GM19351 (cell line): ENCODE results near the gene LCN12.

ENCODE experiments used
- ATAC-seq: cut with Tn5 transposase; IDR thresholded peaks from one replicate; pipeline ENCODE4 v1.9.1; 2021; ENCODE audit warnings: mild to moderate bottlenecking, moderate library complexity; ENCODE audit not compliant: unreplicated experiment

Gene LCN12

DNA sequence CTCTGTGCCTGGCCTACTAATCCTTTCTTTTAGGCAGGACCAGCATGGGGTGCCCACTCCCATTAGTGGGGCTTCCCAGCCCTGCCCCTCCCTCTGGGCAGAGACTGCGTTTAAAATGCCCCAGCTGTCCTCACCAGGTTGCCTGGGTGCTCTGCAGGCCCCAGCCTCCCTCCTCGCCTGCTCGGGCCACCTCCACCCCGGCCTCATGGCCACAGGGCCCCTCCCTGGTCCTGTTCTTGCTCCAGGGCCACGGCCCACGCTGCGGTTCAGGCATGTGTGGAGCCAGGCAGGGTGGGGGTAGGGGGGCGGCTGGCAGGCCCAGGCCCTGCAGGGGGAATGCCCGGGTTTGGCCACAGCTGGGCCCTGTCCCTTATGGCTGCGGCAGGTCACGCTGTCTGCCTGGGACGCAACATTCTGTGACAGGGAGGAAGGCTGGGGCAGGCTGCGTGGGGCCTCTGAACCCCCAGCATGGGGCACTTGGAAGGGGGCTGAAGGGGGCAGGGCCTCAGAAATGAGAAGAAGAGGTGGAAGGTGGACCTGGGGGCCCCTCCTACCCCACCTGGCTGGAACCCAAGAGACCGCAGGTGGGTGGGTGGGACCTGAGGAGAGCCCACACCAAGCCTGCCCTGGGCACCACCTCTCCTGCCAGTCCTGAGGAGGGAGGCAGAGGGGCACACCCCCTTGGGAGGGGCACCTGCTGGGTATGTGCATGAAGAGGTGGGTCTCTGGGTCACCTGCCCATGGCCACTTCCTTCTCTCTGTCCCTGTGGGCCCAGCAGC, at the start of gene LCN12:
LCN12 (plus strand) TSS at position 733 of the 780 bp plus-strand sequence. CDS start 55 bp downstream, outside the sequence.
- ATAC-seq, result no peak

DNA sequence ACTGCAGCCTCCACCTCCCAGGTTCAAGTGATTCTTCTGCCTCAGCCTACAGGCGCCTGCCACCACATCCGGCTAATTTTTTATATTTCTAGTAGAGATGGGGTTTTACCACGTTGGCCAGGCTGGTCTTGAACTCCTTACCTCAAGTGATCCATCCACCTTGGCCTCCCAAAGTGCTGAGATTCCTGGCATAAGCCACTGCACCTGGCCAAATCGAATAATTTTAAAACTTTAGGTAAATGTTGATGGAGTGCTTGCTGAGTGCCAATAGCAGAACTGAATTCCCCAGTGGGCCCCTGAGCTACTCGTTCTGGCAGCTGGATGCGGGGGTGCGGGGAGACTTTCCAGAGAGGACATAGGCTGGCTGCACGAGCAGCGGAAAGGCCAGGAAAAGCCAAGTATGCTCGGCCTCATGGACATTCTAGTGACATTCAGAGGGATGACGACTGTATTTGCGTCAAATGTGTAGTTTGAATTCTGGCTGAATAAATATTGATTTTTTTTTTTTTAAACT, 49.0 kb upstream of the LCN12 start:
- ATAC-seq, result no peak

DNA sequence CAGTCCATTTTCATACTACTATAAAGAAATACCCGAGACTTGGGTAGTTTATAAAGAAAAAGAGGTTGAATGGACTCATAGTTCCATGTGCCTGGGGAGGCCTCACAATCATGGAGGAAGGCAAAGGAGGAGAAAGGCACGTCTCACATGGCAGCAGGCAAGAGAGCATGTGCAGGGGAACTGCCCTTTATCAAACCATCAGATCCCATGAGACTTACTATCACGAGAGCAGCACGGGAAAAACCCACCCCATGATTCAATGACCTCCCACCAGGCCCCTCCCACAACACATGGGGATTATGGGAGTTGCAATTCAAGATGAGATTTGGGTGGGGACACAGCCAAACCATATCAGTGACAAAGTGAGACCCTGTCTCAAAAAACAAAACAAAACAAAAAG, 45.8 kb upstream of the LCN12 start:
- no peak for ATAC-seq

DNA sequence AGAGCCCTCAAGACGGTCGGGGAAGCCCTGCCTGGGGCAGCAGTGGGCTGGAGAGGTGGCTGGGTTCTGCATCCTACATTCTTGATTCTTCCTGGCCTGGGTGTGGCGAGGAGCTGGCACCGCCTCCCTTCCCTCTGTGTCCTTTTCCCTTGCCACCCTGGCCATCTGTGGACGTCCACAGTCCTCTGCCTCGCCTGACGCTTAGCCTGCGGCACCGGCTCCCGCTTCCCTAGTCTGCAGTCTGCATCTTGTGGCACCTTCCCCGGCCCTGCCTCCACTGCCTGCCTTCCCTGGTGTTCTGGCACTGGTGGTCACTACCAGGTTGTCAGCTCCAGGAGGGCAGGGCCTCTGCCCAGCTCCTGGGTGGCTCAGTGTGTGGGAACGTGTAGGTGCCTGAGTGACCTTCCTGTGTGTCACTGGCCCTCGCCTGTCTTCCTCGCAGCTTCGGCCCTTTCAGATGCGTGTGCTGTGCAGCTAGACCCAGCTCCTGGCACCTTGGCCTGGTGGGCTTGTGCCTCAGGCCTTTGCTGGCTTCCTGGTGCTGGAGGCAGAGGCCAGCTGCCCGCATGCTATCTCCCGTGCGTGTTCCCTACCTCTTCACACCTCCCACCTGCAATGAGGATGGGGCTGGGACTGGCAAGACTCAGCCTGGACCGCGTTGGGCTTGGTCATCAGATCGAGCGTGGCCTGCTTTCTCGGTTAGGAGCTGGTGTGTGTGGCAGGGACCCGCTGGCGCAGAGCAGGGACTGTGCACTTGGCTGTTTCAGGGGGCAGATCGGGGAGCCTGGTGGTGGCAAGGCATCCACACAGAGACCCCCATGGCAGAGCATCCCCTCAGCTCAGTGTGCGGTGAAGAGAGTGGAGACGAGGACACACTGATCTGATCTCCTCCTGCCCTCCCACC, 44.8 kb upstream of the LCN12 start:
- no peak for ATAC-seq

DNA sequence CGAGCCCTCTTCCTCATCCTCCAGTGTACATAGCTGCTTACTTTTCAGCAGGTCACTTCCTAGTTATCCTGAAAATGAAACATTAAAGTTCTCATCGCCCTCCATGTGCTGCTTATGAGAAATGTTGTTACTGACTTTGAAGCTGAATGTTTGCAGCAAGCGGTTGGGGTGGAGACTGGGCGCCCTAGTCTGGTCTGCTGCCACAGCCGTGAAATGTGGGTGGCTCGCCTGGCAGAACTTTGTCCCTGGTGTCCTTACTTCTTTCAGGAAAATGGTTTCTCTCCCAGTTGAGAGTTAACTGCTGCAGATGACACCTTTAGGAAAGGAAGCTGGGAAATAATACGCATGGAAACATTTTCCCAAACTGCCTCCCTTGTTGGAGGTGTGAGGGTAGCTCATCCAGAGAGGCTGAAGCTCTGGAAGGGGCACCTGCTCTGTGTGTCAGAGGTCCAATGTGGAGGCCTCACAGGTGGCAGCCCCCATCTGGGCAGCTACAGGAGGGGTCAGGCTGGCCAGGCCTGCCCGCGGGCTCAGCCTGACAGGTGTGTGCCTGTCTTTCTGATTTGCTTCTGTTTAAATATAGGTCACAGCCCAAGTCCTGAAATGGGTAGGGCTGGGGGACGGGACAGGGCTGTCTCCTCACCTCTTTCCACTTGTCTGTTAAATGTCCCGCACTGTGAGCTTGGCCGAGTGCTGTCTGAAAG, 41.7 kb upstream of the LCN12 start:
- ATAC-seq, result no peak

DNA sequence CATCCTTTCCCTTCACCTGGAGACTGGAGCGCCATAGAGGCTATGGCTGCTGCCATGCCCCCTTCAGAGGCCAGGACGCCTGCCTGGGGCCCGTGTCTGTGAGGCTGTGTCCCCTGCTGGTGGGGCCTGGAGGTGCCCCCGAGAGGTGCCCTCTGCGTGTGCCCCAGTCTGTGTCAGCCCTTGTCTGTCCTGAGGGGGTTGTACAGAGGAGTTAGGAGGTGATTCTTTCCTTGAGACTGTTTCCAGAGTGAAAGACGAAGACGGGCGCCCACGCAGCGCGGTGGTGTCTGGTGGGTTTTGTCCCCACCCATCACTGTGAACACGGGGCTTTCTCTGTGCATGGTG, 41.2 kb upstream of the LCN12 start:
- ATAC-seq, result no peak

DNA sequence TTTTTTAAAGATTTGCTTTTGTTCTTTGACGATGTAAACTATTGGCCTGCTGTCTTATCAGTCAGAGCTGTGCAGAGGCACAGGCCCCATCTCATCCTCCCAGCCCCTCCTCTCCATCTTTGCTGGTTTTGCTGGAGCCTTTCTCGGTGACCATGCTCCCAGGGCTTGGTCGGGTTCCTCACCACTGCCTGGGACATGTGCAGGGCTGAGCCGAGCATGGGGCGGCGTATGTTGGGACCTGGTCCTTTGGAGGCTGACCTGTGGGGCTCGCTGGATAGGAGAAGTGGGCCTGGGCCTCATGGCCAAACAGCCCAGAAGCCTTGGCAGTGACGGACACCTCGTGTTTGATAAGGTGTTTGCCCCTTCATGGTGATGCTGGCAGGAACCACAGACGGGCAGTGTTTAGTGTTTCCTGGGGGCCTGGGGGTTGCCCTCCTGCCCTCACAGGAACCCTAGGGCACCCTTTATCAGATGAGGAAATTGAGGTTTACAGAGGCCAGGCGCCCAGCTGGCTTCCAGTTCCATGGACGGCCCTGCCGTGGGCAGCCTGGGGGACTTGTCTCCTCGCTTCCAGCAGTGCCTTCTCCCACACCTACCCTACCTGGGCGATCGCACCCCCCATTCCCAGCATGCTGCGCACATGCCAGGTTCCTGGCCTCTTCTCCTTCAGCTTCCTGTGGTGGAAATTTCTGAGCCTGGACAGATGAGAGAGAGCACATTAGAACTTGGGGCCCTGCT, 38.2 kb upstream of the LCN12 start:
- no peak for ATAC-seq

DNA sequence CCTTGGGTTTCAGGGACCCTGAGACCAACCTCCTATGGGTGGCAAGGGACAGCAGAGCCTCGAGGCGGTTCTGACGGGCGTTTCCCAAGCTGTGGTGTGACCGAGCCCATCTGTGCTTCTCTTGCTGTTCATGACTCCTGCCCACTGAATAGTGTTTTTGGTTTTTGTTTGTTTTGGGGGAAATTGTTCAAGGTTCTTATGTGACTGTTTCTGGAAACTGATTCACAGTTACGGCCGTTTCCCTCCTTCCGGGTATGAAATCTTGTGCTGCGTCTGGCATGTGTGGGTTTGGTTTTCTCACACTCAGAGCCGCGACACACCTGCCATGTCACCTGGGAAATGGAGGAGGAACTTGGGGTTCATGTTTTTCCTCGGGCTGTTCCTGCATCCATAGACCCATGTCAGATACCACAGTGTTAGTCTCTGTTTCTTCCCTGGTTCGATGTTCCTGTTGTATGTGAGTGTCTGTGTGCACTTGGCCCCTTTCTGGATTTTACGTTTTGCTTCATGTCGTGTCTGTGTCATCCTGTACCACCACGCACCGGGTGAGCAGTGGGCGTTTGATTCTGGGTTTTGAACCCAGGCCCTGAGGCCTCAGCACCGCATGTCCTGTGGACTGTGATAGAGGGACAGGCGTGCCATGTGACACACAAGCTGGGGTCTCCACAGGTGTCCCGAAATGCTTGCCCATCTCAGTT, 36.3 kb upstream of the LCN12 start:
- no peak for ATAC-seq

DNA sequence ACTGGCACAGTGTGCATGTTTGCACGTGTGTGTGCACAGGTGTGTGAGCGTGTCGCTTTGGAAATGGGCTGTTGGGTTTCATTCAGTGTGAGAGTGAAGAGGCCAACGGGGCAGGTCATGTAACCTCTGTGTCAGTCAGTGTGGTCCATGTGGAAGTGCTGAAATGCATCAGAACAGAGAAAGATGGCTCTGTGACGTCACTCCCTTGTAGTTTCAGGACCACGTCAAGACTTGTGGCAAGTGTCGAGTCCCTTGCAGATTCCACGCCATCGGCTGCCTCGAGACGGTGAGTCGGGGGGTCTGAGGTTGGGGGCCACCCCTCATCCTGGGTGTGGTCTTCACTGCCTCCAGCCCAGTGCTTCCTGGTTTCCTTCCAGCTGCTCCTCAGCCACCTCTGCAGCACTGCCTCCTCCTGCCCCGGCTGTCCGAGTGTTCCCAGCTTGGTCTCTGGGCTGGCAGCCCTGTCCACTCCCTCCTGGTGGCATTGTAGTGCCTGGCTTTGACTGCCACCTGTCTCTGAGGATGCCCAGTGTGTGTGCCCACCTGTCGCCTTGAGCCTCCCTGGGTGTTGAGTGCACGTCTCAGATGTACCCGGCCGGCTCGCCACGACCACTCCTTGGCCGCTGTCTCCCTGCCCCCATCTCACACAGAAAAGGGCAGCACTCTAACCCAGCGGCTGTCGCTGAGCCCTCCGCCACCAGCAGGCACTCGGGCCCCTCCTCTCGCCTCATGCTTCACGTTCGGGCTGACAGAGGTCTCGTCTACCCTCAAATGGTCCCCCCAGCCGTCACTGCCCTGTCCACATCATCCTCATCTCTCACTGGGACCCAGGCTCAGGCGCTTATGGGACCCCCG, 35.5 kb upstream of the LCN12 start:
- ATAC-seq, result no peak

DNA sequence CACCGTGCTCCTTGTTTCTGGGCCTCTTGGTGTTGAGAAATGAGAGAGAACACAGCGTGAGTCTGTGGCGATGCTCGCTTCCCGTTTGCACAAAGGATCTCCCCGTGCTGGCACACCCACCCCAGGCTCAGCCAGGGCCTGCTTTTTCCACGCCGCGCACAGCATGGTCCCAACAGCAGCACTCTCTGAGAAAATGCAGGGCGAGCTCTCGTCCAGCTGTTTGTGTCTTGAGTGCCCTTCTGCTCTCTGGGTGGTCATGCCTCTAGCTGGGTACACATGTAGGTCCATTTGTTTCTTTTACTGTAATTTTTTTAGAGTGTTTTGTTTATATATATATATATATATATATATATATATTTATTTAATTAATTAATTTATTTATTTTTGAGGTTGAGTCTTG, 34.2 kb upstream of the LCN12 start:
- ATAC-seq, result no peak

- ATAC-seq, result no peak
Observed at GRCh38 chr9:136920069-136920468, 32.0 kb upstream of the LCN12 start.

DNA sequence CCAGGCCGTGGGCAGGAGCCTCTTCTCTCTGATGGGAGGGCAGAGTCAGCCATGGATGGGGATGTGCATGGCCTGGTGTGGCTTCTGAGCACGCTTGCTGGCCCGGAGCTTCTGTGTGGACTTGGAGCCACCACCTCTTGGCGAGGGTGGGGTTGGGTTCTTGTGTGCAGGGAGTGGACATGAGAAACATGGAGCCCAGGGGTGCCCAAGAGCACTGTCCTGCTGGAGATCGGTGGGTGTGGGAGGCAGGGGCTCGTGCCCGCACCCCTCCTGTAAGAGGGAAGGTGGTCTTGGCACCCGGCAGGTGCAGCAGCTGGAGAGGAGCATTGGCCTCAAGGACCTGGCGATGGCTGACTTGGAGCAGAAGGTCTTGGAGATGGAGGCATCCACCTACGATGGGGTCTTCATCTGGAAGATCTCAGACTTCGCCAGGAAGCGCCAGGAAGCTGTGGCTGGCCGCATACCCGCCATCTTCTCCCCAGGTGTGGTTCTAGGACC, 31.3 kb upstream of the LCN12 start:
- ATAC-seq, result no peak

- ATAC-seq, result no peak
Observed at GRCh38 chr9:136921307-136921706, 30.8 kb upstream of the LCN12 start.

GRCh38 chr9:136921718-136922117, 30.4 kb upstream of the LCN12 start:
- no peak for ATAC-seq

DNA sequence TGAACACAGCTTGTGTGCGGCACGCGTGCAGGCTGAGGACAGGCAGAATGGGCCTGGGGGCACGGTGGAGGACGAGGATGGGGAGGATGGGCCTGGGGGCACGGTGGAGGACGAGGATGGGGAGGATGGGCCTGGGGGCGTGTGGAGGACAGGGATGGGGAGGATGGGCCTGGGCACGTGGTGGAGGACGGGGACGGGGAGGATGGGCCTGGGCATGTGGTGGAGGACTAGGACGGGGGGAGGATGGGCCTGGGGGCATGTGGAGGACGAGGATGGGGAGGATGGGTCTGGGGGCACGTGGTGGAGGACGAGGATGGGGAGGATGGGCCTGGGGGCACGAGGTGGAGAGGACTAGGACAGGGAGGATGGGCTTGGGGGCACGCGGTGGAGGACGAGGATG, 29.5 kb upstream of the LCN12 start:
- no peak for ATAC-seq

DNA sequence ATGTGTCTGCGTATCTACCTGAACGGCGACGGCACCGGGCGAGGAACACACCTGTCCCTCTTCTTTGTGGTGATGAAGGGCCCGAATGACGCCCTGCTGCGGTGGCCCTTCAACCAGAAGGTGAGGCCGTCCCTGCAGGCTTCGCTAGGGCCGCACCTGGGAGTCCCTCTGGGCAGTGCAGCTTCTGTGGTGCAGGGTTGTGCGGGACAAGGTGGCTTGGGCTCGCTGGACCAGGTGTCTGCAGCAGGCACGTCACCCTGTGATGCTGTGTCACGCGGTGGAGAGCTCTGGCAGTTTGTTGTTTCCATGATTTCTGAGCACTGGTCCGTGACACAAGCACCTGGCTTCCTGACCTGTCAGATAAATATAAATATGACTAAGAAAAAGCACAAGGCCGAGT, 28.2 kb upstream of the LCN12 start:
- no peak for ATAC-seq

DNA sequence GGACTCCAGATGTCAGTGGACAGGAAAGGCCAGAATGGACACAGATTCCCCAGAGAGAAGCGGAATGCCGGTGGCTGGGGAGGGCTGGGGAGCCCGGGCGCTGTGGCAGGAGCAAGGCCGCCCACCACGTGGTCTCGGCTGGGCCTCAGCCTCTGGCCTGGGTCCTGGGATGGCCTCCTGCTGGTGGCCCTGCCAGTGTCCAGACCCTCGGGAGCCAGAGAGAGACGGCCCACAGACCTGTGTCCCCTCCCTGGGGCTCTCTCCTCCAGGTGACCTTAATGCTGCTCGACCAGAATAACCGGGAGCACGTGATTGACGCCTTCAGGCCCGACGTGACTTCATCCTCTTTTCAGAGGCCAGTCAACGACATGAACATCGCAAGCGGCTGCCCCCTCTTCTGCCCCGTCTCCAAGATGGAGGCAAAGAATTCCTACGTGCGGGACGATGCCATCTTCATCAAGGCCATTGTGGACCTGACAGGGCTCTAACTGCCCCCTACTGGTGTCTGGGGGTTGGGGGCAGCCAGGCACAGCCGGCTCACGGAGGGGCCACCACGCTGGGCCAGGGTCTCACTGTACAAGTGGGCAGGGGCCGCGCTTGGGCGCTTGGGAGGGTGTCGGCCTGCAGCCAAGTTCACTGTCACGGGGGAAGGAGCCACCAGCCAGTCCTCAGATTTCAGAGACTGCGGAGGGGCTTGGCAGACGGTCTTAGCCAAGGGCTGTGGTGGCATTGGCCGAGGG, 26.5 kb upstream of the LCN12 start:
- ATAC-seq, result no peak

GRCh38 chr9:136926154-136926704, 25.8 kb upstream of the LCN12 start:
- ATAC-seq, result no peak
